ENCODE measurements around the gene CAMTA1. TPM values are rescaled to one million over a fixed set of nuclear protein-coding genes. Genes with fewer than 3 reads are reported as not detected.

Gene CAMTA1
- total RNA-seq, 2 donors from 2014 or later = 36.5 to 57.5 TPM

GRCh38 chr1:7255303-7256058 is 470.2 kb downstream of the CAMTA1 start:
- Mint-ChIP-seq H3K4me1 (ENCODE audit: low read depth in 2 of 2) (no peaks in the 10 kb centered on the region), H3K9me3 (no peaks in the 10 kb centered on the region), H3K27ac (no peak overlapping the region), H3K27me3 (peaks cover 8 to 10% of the 10 kb centered on the region in 2 donors), H3K4me3 (no peak overlapping the region), H3K36me3 (no peaks in the 10 kb centered on the region)
- ATAC-seq = no peak
- no peak for DNase-seq (ENCODE audit: low spot score)

DNA sequence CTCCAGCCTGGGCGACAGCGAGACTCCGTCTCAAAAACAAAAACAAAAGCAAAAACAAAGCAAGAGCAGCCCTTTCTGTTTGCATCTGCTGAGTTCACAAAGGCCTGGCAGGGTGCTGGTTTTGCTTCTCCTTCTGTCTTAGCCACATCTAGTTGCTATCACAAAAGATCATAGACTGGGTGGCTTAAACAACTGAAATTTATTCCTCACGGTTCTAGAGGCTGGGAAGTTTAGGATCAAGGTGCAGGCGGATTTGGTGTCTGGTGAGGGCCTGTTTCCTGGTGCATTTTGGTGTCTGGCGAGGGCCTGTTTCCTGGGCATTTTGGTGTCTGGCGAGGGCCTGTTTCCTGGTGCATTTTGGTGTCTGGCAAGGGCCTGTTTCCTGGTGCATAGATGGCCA is 471.3 kb downstream of the CAMTA1 start:
- Mint-ChIP-seq H3K9me3 (no peaks in the 10 kb centered on the region), H3K4me3 (no peak overlapping the region), H3K27me3 (peaks cover 8 to 13% of the 10 kb centered on the region in 2 donors), H3K27ac (no peak overlapping the region), H3K36me3 (no peaks in the 10 kb centered on the region), H3K4me1 (ENCODE audit: low read depth in 2 of 2) (no peaks in the 10 kb centered on the region)
- DNase-seq (ENCODE audit: low spot score) = no peak
- ATAC-seq = no peak

GRCh38 chr1:7257225-7257624 is 472.0 kb downstream of the CAMTA1 start:
- Mint-ChIP-seq H3K9me3 (no peaks in the 10 kb centered on the region), H3K4me1 (ENCODE audit: low read depth in 2 of 2) (no peaks in the 10 kb centered on the region), H3K27me3 (peaks cover 8 to 18% of the 10 kb centered on the region in 2 donors), H3K4me3 (no peak overlapping the region), H3K36me3 (no peaks in the 10 kb centered on the region), H3K27ac (no peak overlapping the region)
- no peak for DNase-seq (ENCODE audit: low spot score)
- ATAC-seq = no peak

GRCh38 chr1:7258589-7259135 is 473.4 kb downstream of the CAMTA1 start:
- peaks cover 15 to 25% of the 10 kb centered on the region in 2 donors for H3K27me3 Mint-ChIP-seq
- no peaks in the 10 kb centered on the region for H3K36me3 Mint-ChIP-seq
- no peak overlapping the region for H3K4me3 Mint-ChIP-seq
- H3K4me1 Mint-ChIP-seq (ENCODE audit: low read depth in 2 of 2) = no peaks in the 10 kb centered on the region
- H3K27ac Mint-ChIP-seq = no peak overlapping the region
- DNase-seq (ENCODE audit: low spot score) (no peak), ATAC-seq (no peak)
- H3K9me3 Mint-ChIP-seq = no peaks in the 10 kb centered on the region

DNA sequence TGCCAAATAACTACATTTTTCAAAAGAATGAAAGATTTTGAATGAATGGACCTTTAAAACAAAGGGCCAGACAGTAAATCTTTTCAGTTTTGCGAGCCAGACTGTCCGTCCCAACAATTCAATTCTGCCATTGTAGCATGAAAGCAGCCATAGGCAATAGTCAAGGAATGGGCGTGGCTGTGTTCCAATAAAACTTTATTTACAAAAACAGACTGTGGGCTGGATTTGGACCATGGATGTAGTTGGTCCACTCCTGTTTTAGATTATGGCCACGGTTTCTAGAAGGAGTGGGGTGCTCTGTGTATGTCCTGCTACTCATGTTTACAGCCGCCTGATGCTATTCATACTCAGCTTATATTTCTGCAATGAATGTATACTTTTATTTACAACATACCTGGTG is 474.7 kb downstream of the CAMTA1 start:
- H3K27ac Mint-ChIP-seq = no peak overlapping the region
- ATAC-seq = no peak
- H3K4me1 Mint-ChIP-seq (ENCODE audit: low read depth in 2 of 2) = no peaks in the 10 kb centered on the region
- H3K9me3 Mint-ChIP-seq = no peaks in the 10 kb centered on the region
- no peak overlapping the region for H3K4me3 Mint-ChIP-seq
- DNase-seq (ENCODE audit: low spot score) = no peak
- peaks cover 13 to 30% of the 10 kb centered on the region in 2 donors for H3K27me3 Mint-ChIP-seq
- no peaks in the 10 kb centered on the region for H3K36me3 Mint-ChIP-seq

GRCh38 chr1:7261490-7261889 is 476.2 kb downstream of the CAMTA1 start:
- Mint-ChIP-seq H3K27ac (no peak overlapping the region), H3K4me3 (no peak overlapping the region), H3K36me3 (no peaks in the 10 kb centered on the region), H3K4me1 (ENCODE audit: low read depth in 2 of 2) (no peaks in the 10 kb centered on the region), H3K9me3 (no peaks in the 10 kb centered on the region), H3K27me3 (peaks cover 12 to 26% of the 10 kb centered on the region in 2 donors)
- no peak for ATAC-seq
- DNase-seq (ENCODE audit: low spot score) = no peak

- H3K27me3 Mint-ChIP-seq = peaks cover 18 to 30% of the 10 kb centered on the region in 2 donors
- no peak overlapping the region for H3K27ac Mint-ChIP-seq
- ATAC-seq = no peak
- H3K36me3 Mint-ChIP-seq = no peaks in the 10 kb centered on the region
- no peak overlapping the region for H3K4me3 Mint-ChIP-seq
- H3K9me3 Mint-ChIP-seq = no peaks in the 10 kb centered on the region
- no peak for DNase-seq (ENCODE audit: low spot score)
- H3K4me1 Mint-ChIP-seq (ENCODE audit: low read depth in 2 of 2) = no peaks in the 10 kb centered on the region
Measured at GRCh38 chr1:7262611-7263010, 477.4 kb downstream of the CAMTA1 start.

GRCh38 chr1:7263021-7263960 is 478.0 kb downstream of the CAMTA1 start:
- Mint-ChIP-seq H3K4me3 (no peak overlapping the region), H3K27me3 (peaks cover 22 to 36% of the 10 kb centered on the region in 2 donors), H3K9me3 (no peaks in the 10 kb centered on the region), H3K36me3 (peaks cover under 1% of the 10 kb centered on the region), H3K27ac (no peak overlapping the region), H3K4me1 (ENCODE audit: low read depth in 2 of 2) (no peaks in the 10 kb centered on the region)
- ATAC-seq (no peak), DNase-seq (ENCODE audit: low spot score) (no peak)

DNA sequence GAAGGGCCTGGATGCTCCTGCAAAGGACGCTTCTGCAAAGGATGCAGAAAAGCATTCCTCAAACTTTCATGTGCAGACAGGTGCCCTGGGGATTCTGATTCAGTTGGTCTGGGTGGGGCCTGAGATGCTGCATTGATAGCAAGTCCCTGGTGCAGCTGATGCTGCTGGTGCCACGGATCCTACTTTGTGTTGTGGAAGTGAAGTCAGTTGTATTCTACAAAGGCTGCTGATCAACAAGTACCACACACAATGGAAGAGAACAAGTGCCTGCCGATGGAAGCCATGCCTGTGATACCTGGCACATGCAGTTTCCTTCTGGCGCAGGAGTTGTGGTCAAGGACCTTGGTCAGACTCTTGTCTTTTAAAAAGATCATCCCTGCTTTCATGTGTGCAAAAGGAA is 478.8 kb downstream of the CAMTA1 start:
- H3K9me3 Mint-ChIP-seq = peaks cover 3% of the 10 kb centered on the region
- ATAC-seq (no peak), DNase-seq (ENCODE audit: low spot score) (no peak)
- H3K27me3 Mint-ChIP-seq = peaks cover 22 to 42% of the 10 kb centered on the region in 2 donors
- no peak overlapping the region for H3K4me3 Mint-ChIP-seq
- peaks cover 4% of the 10 kb centered on the region for H3K36me3 Mint-ChIP-seq
- no peak overlapping the region for H3K27ac Mint-ChIP-seq
- no peaks in the 10 kb centered on the region for H3K4me1 Mint-ChIP-seq (ENCODE audit: low read depth in 2 of 2)

DNA sequence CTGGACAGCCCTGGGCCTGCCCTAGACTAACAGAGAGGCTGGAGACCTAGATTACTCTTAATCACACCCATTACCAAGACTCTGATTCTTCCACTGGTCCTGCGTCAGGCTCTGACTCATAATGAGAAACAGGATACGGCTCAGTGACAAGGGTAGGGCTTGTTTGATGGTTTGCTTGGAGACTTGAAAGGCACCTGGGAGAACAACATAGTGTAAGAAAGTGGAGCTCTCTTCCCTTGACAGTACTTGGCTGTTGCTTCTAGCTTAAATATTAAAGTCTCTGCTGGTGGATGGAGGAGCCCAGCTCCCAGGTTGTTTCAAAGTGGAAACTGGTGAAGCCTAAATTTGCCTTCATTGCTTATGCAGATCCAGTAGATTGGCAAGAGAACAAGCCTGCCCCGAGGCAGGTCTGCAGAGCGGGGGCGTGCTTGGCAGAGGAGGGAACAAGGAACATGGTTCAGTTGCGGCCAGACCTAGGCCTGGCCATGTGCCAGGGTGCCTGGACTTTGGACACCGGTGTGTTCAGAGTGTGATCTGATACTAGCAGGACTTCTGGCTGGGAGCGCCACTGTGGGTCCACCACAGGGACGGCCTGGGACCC is 480.6 kb downstream of the CAMTA1 start:
- Mint-ChIP-seq H3K9me3 (peaks cover 9% of the 10 kb centered on the region), H3K27me3 (peaks cover 22 to 51% of the 10 kb centered on the region in 2 donors), H3K27ac (no peak overlapping the region), H3K4me3 (no peak overlapping the region), H3K36me3 (peaks cover 12% of the 10 kb centered on the region), H3K4me1 (ENCODE audit: low read depth in 2 of 2) (no peaks in the 10 kb centered on the region)
- DNase-seq (ENCODE audit: low spot score) = no peak
- no peak for ATAC-seq

DNA sequence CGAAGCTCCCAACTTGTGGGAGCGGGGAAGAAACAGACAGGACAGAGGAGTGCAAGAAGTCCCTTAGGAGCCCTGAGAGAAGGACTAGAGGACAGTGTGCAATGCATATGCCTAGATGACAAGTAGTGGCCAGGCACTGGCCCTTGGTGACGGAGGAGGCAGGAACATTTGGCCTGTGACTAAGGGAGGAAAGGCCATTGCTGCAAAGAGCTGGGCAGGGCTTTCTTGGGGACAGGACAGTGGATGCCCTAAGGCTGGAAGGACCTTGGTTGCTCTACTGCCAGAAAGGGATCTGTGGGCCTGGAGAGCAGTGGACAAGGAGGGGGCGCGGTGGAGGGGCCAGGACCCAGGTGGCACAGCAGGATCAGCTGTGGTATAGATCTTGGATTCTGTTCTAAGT is 481.3 kb downstream of the CAMTA1 start:
- DNase-seq (ENCODE audit: low spot score) (no peak), ATAC-seq (no peak)
- Mint-ChIP-seq H3K27me3 (peaks cover 26 to 52% of the 10 kb centered on the region in 2 donors), H3K9me3 (peaks cover 9% of the 10 kb centered on the region), H3K4me1 (ENCODE audit: low read depth in 2 of 2) (no peaks in the 10 kb centered on the region), H3K36me3 (peaks cover 12% of the 10 kb centered on the region), H3K27ac (no peak overlapping the region), H3K4me3 (no peak overlapping the region)

GRCh38 chr1:7267493-7267892 is 482.2 kb downstream of the CAMTA1 start:
- DNase-seq (ENCODE audit: low spot score) (no peak), ATAC-seq (no peak)
- no peak overlapping the region for H3K27ac Mint-ChIP-seq
- H3K4me3 Mint-ChIP-seq = no peak overlapping the region
- H3K9me3 Mint-ChIP-seq = peaks cover 9% of the 10 kb centered on the region
- H3K36me3 Mint-ChIP-seq = peaks cover 12% of the 10 kb centered on the region
- H3K4me1 Mint-ChIP-seq (ENCODE audit: low read depth in 2 of 2) = no peaks in the 10 kb centered on the region
- H3K27me3 Mint-ChIP-seq = peaks cover 27 to 51% of the 10 kb centered on the region in 2 donors

GRCh38 chr1:7268983-7269382 is 483.7 kb downstream of the CAMTA1 start:
- Mint-ChIP-seq H3K4me3 (no peak overlapping the region), H3K9me3 (peaks cover 9% of the 10 kb centered on the region), H3K27me3 (peaks cover 20 to 55% of the 10 kb centered on the region in 2 donors), H3K4me1 (ENCODE audit: low read depth in 2 of 2) (no peaks in the 10 kb centered on the region), H3K36me3 (peaks cover 12% of the 10 kb centered on the region), H3K27ac (no peak overlapping the region)
- no peak for DNase-seq (ENCODE audit: low spot score)
- ATAC-seq = no peak

Data from natural killer cell treated with Interleukin-12 subunit alpha and Interleukin-12 subunit beta and Interleukin-15 and Interleukin-18, amount 100 ng/mL, for 72 hours (primary cell).